Esophagus squamous epithelium (tissue), 5 donors: ENCODE data around the gene CNOT6. TPM values are rescaled to one million over a fixed set of nuclear protein-coding genes. Genes with fewer than 3 reads are reported as not detected.

Experiments
- DNase-seq: peaks from one replicate; lab custom pipeline; 2025; lab: John Stamatoyannopoulos, UW
- H3K27ac ChIP-seq, 4 donors: fragments of 200-600 bp; sonication (generic); one replicate each; pipeline ENCODE4 v1.5.1; 2016 to 2019; ENCODE audit warnings: mild to moderate bottlenecking in 1 of 4
- H3K27me3 ChIP-seq, 4 donors: fragments of 200-600 bp; sonication (generic); 1 replicate in 3 of 4; 2 replicates in 1 of 4; pipeline versions ENCODE4 v1.5.1 to v1.6.0; 2017 to 2021; ENCODE audit warnings: antibody characterized with exemption in 1 of 4
- H3K36me3 ChIP-seq, 3 donors: fragments of 200-600 bp; sonication (generic); one replicate each; pipeline ENCODE4 v1.5.1; 2016 to 2019
- H3K4me1 ChIP-seq, 3 donors: fragments of 200-600 bp; sonication (generic); one replicate each; pipeline ENCODE4 v1.5.1; 2017 to 2019
- H3K4me3 ChIP-seq, 4 donors: fragments of 200-600 bp; sonication (generic); 1 replicate in 3 of 4; 2 replicates in 1 of 4; pipeline ENCODE4 v1.5.1; 2016 to 2019; ENCODE audit warnings: mild to moderate bottlenecking in 2 of 4, moderate library complexity in 1 of 4
- H3K9me3 ChIP-seq, 3 donors: fragments of 200-600 bp; sonication (generic); one replicate each; pipeline ENCODE4 v1.5.1; 2016 to 2019
- CTCF ChIP-seq, 6 experiments: fragments of 450-650 bp in 4 of 6; fragments of 200-600 bp in 2 of 6; sonication (generic) in 2 of 6; IDR thresholded peaks; one replicate each; pipeline ENCODE4 v1.5.1; 2016 to 2019; ENCODE audit warnings: antibody characterized with exemption in 6 of 6, mild to moderate bottlenecking in 4 of 6, moderate library complexity in 4 of 6
- POLR2A ChIP-seq, 4 donors: fragments of 450-650 bp; IDR thresholded peaks; one replicate each; pipeline ENCODE4 v1.6.1; 2017; ENCODE audit warnings: antibody characterized with exemption in 4 of 4, mild to moderate bottlenecking in 4 of 4, moderate library complexity in 3 of 4
- WGBS, 2 donors: methylation state at CpG; one replicate each; pipeline ENCODE4 v1.1.5; 2018; 5-methylcytosine and 5-hydroxymethylcytosine counted together
- intact Hi-C: fragments of 100-400 bp; cut with DNase I; formaldehyde crosslinking; loops from one replicate; pipeline ENCODE4 v1.15.0; 2022
- total RNA-seq, 4 donors: library from RNA; depleted of rRNA; stranded (reverse); fragments of >200 nt; gene quantifications; one replicate each; pipeline ENCODE4 v1.1.0, GENCODE V29; 2016
- donor health status: DM: yes; HTN: yes; CAD: no.

Gene CNOT6
- total RNA-seq, 4 donors from 2014 or later = 11.8 to 27.5 (median 16.5) TPM

- H3K36me3 ChIP-seq = no peaks in the 10 kb centered on the region
- TF ChIP-seq POLR2A (IDR thresholded peaks at IDR 0.05) (no peak), CTCF (IDR thresholded peaks at IDR 0.05) (no peak)
- peaks cover 4 to 7% (median 5%) of the 10 kb centered on the region in 3 donors for H3K4me1 ChIP-seq
- H3K27me3 ChIP-seq = peaks cover 0 to 34% (median 3%) of the 10 kb centered on the region in 4 donors
- H3K27ac ChIP-seq = no peak overlapping the region
- WGBS, 2 donors = 67% methylated on average over 1 of the region's 12 CpGs
- H3K4me3 ChIP-seq = no peak overlapping the region
- H3K9me3 ChIP-seq = no peaks in the 10 kb centered on the region
- DNase-seq = no peak
- intact Hi-C loops = no loop called here
Observed at GRCh38 chr5:180596115-180596667, 102.0 kb downstream of the CNOT6 start.

DNA sequence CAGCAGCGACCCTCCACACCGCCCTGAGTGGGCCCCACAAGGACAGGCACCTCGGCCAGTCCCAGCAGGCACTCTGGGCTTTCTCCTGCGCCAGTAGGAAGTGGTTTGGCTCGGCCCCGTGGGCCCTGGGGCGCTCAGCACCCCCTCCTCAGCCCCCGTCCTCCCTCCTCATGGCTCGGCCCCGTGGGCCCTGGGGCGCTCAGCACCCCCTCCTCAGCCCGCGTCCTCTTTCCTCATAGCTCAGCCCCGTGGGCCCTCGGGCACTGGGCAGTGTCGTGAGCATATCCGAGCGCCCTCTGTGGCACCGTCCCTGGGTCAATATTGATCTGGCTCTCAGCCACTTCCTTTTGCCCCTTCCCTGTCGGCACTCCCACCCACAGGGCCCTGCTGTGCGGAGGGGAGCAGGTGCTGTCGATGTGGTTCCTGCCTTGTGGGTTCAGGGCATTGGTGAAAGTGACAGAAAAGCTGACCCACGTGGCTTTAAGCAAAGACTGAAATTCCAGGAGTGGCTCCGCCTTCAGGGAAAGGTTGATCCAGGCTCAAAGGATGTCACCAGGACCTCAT lies 102.6 kb downstream of the CNOT6 start:
- no peak for DNase-seq
- no peak overlapping the region for H3K4me3 ChIP-seq
- H3K36me3 ChIP-seq = no peaks in the 10 kb centered on the region
- no peaks in the 10 kb centered on the region for H3K9me3 ChIP-seq
- peaks cover 0 to 29% (median 0%) of the 10 kb centered on the region in 4 donors for H3K27me3 ChIP-seq
- intact Hi-C loops = no loop called here
- TF ChIP-seq POLR2A (IDR thresholded peaks at IDR 0.05) (no peak), CTCF (IDR thresholded peaks at IDR 0.05) (no peak)
- no peak overlapping the region for H3K27ac ChIP-seq
- 57 to 64% methylated on average over 12 to 13 of the region's 24 CpGs for WGBS, 2 donors
- peaks cover 0 to 2% (median 0%) of the 10 kb centered on the region in 3 donors for H3K4me1 ChIP-seq

- Histone ChIP-seq H3K27ac (no peak overlapping the region), H3K36me3 (no peaks in the 10 kb centered on the region), H3K27me3 (peaks cover 0 to 13% (median 0%) of the 10 kb centered on the region in 4 donors), H3K9me3 (no peaks in the 10 kb centered on the region), H3K4me1 (no peaks in the 10 kb centered on the region), H3K4me3 (no peak overlapping the region)
- intact Hi-C loops = no loop called here
- WGBS, 2 donors = 70% methylated on average over 3 of the region's 9 CpGs; no CpG with 5 or more reads in 1 of the 2 donors
- DNase-seq = no peak
- TF ChIP-seq POLR2A (IDR thresholded peaks at IDR 0.05) = no peak
- no peak for TF ChIP-seq CTCF (IDR thresholded peaks at IDR 0.05)
Observed at GRCh38 chr5:180598316-180598701, 104.1 kb downstream of the CNOT6 start.

DNA sequence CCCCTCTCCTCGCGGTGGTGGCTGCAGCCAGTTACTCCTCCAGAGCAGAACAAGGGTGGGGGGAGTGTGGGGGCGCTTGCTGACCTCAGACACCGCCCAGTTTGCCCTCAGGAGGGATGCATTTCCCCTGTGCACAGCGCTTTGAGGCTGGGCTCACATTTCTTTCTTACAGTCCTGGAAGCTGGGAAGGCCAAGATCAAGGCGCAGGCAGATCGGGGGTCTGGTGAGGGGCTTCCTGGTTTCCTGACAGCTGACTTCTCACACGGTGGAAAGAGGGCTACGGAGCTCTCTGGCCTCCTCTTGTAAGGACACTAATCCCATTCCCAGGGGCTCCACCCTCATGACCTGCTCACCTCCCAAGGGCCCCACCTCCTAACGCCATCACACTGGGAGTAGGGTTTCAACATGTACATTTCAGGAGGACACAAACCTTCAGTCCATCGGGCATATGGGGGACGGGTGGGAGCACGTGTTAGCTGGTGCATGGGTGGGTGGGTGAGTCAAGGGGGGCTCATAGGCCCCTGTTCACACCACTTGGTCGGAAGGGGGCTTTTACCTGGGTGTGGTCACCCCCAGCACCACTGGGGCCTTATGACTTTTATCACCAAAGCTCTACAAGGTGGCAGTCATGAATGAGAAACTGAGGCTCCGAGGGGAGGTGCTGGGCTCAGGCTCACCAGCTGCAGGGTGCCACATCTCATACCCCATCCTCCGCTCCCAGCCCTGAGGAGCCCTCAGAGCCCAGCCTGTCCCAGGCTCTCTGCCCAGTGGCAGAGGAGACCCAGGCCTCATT lies 104.8 kb downstream of the CNOT6 start:
- Histone ChIP-seq H3K9me3 (no peaks in the 10 kb centered on the region), H3K27ac (no peak overlapping the region), H3K27me3 (peaks cover 0 to 6% (median 0%) of the 10 kb centered on the region in 4 donors), H3K36me3 (no peaks in the 10 kb centered on the region), H3K4me1 (no peaks in the 10 kb centered on the region), H3K4me3 (no peak overlapping the region)
- no peak for DNase-seq
- no peak for TF ChIP-seq CTCF (IDR thresholded peaks at IDR 0.05)
- no peak for TF ChIP-seq POLR2A (IDR thresholded peaks at IDR 0.05)
- intact Hi-C loops = no loop called here
- WGBS, 2 donors = 75 to 100% methylated on average over 2 to 9 of the region's 16 CpGs

- Histone ChIP-seq H3K36me3 (no peaks in the 10 kb centered on the region), H3K27ac (no peak overlapping the region), H3K27me3 (peaks cover 0 to under 1% (median 0%) of the 10 kb centered on the region in 4 donors), H3K4me3 (no peak overlapping the region), H3K4me1 (no peaks in the 10 kb centered on the region), H3K9me3 (no peaks in the 10 kb centered on the region)
- WGBS, 2 donors = 40 to 89% methylated on average over 1 to 6 of the region's 6 CpGs
- intact Hi-C loops = no loop called here
- DNase-seq = no peak
- TF ChIP-seq CTCF (IDR thresholded peaks at IDR 0.05) (no peak), POLR2A (IDR thresholded peaks at IDR 0.05) (no peak)
Observed at GRCh38 chr5:180599590-180599914, 105.4 kb downstream of the CNOT6 start.
